Measurements from ENCODE around the gene ZNF423. TPM values are rescaled to one million over a fixed set of nuclear protein-coding genes. Genes with fewer than 3 reads are reported as not detected.

The ZNF423 gene
- total RNA-seq, 1 experiment from 2014 or later: 0.20 TPM

DNA sequence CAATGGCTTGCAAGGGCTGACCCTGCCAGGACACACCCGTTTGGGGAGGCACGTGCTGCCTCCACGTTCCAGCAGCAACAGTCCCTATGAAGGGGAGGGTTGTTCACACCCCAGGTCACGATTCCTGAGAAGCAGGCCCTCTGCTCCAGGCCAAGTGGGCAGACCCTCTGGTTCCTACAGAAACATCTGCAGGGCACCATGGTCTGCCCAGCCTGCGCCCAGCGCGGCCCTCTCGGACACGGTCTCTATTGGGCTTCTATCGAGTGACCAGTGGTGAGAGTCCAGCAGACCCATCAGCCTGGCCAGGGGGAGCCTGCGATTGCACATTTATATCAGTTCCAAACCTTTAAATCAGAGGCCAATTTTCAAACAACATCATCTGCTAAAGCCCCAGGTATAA, 128.3 kb downstream of the ZNF423 start:
- no peak for DNase-seq (ENCODE audit: low read depth)

DNA sequence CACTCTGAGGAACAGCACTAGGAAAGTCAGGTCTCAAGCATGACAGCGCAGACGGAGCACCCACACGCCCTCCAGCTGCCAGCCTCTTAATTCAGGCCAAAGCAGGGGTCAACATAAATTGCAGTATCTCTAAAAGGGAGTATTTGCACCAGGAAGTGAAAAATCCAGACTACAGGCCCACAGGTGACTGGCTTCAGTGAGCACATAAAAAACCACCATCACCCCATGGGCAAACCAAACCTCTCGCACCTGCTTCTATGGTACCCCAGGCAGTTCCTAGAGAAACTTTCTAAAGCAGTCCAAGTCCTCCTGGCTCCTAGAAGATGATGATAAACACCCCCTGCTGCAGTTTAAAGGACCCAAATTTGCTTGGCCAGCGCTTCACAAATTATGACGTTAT, 129.8 kb downstream of the ZNF423 start:
- DNase-seq (ENCODE audit: low read depth): no peak

DNA sequence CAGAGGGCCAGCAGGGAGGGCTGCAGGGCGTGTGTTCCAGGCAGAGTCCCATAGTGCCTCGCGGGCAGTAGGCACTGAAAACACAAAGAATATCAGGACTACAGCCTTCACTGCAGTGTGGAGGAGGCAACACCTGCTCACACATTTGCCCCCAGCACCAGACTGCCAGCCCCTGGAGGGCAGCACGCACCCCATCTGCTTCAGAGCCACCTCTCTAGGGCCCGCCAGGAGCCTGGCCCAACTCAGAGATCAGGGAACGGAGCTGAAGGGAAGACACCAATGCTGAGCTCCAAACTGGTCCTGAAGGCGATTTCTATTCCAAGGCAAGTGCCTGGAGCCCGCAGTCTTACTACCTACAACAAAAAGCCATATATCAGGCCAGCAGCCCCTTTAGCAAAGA, 130.3 kb downstream of the ZNF423 start:
- no peak for DNase-seq (ENCODE audit: low read depth)

DNA sequence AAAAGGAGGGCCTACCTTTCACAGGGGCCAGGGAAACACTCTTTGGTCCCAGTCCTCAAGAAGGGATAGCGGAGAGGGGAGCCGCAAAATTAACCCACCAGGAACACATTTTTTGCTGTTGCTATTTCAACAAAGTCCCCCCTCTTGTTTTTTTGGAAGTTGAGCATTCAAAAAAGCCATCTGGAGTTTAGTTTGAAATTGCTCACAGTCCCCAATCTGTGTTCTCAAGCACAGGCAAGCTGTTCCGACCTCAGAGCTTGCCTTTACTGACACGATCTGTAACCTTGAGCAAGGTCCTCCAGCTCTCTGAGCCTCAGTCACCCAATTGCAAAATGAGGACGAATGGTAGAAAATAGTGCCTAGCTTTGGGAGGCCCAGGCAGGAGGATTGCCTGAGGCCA, 131.1 kb downstream of the ZNF423 start:
- DNase-seq (ENCODE audit: low read depth): no peak

DNA sequence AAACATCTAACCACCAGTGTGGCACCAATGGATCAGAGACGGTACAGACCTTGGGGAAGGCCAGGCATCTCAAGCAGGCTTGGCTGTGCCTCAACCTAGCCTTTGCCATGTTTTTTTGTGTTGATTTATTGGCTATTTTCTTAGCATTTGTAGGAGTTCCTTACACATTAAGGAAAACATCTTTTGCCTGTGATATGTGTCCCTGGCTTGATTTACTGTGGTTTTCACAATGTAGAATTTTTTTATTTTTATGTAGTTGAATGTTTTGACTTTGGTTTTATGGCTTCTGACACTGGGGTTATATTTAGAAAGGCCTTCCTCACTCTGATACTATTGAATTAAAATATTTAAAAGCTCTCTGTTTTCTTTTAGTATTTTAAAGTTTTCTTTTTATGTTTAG, 132.6 kb downstream of the ZNF423 start:
- DNase-seq (ENCODE audit: low read depth): no peak

DNA sequence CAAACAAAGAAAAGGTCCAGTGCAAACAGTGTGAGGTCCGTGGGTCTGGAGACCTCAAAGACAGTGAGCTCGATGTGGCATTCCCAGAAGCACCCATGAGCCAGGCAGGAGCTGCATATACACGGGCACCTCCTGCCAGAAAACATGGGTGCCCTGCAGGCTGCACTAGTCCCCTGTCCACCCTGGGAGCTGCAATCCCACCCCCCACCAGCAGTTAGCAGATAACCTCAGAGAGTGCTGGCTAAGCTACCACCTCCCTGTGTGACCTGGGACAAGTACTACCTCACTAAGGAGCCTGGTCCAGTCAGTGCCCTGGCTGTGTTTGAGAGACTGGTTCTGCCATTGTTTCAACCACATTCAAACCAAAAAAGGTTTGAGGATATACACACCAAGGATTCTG, 135.7 kb downstream of the ZNF423 start:
- DNase-seq (ENCODE audit: low read depth): no peak

DNA sequence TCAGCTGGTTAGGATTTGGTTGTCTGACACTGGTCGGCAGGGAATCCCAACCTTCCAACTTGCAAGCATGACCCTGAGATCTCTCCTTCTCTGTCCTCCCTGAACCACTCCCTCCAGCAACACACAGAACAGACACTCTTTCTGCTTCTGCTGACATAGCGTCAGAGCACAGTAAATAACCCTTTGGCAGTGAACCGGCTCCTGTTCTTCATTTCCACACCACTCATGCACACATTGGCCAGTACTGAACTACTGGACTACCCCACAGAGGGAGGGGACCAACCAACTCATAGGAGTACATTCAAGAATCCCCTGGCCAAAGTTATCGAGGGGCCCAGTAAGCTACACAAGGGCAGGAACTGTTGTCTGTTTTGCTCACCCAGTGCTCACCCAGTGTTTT, 138.2 kb downstream of the ZNF423 start:
- no peak for DNase-seq (ENCODE audit: low read depth)

DNA sequence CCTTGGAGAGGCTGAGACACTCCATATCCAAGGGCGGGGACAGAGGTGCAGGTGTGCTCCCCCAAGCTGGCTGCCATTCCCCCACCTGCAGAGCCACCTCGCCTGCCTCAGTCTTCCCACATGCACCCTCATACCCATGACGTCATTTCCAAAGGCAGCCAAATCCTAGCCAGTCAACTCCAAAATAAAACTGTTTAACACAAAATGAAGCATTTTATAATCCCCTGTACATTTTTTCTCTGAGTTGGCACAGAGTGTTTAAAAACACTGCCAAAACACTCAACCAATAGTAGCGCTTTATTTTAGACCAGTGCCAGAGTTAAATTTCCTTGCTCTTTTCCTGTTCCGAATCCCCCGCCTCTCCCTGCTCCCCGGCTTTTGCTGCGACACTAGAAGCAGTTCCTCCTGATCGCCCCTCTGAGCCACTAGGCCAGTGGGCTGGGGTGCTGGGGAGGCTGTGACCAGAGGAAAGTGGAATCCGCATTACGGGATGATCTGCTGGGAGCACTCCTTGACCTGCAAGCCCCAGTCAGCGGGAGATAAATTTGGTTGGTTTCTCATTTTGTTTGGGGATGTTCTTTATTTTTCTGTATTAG, 139.5 kb downstream of the ZNF423 start:
- no peak for DNase-seq (ENCODE audit: low read depth)

DNA sequence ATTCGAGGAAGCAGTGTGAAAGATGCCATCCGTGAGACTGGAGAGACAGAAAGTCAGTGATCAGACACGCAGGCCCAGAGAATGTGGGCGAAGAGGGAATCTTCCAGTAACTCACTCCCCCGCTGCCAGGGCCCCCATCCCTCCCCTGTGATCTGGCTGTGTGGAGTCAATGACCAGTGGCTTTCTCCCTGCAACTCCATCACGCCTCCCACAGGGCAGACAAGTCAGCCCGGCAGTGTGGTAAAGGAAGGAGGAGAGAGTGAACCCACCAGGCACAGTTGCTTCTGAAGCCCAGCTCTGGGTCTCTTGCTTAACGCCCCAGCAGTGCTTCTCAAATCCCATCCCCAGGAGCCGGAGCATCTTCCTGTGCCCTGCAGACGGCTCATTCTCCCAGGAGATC, 142.1 kb downstream of the ZNF423 start:
- no peak for DNase-seq (ENCODE audit: low read depth)

DNA sequence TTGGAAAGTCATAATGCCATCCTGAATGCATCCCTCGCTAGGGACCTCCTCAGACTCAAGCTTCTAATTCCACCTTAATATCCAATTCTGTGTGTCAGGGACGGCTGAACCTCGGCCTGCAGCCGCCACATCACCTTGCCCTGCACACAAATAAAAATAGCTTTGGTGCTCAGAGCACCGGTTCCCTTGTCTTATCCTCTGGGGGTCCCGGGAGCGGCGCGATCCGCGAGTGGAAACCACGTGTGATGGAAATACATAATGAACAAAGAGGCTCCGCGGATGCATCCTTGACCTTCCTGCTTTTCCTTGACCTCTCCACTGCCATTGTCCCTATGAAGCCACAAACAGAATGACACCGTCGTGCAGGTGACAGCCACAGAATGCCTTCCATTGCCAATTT, 143.4 kb downstream of the ZNF423 start:
- DNase-seq (ENCODE audit: low read depth): no peak

DNA sequence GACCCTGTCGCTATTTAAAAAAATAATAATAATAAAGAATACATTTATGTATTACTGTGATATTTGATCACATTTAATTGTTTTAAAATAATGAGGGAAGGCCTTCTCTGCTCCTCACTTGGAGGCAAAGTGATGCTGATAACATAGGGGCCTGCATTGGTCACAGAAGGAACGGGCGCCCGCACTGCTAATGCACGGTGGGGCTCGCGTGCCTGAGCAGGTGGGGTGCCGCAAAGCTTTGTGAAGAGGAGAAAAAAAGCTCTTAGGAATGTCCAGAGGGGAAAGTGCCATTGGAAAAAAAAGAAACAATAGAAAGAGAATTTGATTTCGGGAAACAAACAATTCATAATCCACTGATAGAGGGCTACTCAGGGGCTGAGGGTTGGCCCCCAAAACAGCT, 143.8 kb downstream of the ZNF423 start:
- no peak for DNase-seq (ENCODE audit: low read depth)

DNA sequence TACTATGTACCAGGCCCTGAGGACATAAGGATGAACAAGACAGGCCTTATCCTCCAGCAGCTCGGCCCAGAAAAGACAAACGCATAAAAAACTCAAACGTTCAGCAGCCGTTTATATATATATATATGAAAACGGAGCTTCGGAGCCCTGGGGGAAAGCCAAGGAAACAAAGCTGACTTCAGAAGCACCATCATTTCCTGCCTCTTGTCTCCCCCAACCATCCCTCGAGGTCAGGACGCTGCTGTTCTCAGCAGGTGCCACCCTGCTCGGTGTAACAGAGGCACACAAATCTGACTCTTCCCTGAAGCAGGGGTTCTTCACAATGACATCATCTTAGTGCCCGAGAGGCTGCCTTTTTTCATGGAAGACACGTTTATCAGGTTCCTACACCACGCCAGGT, 146.9 kb downstream of the ZNF423 start:
- no peak for DNase-seq (ENCODE audit: low read depth)

DNA sequence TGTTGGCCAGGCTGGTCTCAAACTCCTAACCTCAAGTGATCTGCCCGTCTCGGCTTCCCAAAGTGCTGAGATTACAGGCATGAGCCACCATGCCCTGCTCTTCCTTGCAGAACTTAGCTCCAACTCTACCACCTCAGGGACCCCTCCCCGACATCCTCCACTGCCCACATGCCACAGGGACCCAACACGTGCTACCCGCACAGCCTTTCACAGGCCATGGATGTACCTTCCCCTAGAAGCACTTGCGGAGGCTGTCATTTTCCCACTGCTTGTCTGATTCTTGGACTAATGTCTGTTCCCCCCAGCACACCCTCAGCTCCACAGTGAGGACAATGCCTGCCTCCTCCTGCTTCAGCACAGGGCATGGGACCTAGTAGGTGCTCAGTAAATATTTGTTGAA, 147.4 kb downstream of the ZNF423 start:
- DNase-seq (ENCODE audit: low read depth): no peak

DNA sequence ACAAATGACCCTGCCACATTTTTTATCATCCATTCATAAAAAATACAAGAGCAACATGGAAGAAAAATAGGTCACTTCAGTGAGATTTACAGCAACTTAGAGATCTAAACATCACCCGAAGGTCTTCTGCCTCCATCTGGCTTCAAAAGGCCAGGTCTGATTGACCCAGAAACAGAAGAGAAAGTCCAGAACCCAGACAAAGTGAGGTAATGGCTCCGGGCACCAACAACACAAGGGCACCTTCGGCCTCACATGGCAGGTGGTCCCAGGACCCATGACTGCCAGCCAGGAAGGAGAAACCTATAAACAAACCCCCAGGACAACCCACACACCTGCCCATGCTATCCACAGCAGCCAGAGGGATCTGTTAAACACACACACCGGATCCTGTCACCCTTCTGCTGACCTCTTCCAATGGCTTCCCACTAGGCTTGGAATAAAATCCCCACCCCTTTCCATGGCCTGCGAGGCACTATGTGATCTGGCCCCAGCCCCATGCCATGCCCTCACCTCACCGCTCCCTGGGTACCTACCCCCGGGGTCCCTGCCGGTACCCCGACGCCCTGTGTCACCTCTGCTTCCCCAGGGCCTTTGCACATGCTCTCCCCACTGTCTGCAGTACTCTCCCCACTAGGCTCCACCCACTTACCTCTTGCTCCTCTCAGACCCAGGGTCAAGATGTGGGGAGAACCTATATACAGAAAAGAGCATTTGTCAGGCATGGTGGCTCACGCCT, 149.1 kb downstream of the ZNF423 start:
- DNase-seq (ENCODE audit: low read depth): no peak

DNA sequence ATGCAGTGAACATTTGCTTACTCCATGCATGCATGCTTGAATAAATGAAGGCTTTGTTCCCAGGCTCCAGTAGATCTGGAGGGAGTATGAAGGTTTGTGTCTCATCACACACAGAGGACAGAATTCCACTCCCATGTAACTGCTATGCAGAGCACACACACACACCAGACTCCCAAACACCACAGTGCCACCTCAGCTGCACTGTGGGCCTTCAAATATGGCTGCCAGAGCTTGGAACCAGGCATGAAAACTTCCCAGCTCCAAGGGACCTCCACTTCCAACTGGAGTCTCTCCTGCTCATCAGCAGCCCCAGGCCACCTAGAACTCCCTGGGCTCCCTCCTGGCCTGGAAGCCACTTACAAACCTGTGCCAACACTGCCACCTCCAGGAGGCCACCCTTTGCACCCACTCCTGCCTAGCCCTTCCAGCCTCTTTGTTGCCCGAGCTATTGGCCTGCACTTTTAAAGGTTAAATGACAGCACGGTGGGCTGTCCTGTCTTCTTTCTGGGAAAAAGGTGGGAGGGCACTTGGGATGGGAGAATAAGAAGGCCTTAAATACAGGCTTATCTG, 151.2 kb downstream of the ZNF423 start:
- no peak for DNase-seq (ENCODE audit: low read depth)

DNA sequence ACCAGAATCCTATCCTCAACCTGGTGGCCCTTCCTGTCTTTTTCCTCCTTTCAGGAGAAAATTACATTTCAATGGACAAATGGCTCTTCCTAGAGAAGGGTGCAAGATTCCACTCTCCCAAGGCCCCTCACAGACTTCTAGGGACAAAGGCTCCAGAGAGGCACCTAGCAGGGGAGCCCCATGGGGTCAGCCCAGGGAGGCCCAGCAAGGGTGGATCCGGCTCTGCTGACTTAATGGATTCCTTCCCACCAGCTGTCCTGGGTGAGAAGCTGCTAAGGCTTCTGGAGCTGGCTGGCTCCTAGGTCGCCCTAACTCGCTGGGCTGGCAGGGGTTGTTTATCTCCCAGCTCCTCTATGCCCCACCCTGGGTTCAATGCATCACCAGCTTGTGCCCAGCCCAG, 152.4 kb downstream of the ZNF423 start:
- no peak for DNase-seq (ENCODE audit: low read depth)

DNA sequence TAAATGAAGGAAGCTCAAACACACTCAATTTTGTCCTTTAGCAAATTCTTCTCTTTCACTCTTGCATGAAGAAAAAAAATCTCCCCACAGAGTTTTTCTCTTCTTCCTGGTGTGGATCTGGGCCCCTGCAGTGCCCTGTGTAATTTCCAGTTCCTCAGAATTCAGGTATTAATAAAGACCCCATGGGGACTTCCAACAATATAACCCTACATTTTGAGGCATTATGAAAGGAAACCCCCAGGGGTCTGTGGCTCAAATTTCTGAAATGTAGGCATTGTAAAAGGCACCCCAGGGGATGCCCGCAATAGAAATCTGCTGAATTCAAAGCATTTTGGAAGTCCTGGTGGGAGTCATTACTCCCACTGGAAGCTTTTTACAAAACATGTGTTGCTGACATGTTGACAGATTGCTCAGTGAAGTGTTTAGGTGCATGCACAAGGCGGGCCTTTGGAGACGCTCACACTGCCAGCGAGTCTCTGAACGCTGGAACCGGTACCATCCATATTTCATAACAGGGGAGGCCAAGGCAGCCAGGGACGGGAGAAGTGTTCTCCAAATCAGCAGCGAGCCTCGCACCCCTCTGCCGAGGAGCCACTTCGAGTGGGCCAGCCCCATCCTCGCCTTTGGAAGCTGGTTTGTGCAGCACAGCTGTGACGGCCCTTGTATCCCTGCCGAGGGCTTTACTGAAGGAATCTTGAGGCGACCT, 154.0 kb downstream of the ZNF423 start:
- no peak for DNase-seq (ENCODE audit: low read depth)

DNA sequence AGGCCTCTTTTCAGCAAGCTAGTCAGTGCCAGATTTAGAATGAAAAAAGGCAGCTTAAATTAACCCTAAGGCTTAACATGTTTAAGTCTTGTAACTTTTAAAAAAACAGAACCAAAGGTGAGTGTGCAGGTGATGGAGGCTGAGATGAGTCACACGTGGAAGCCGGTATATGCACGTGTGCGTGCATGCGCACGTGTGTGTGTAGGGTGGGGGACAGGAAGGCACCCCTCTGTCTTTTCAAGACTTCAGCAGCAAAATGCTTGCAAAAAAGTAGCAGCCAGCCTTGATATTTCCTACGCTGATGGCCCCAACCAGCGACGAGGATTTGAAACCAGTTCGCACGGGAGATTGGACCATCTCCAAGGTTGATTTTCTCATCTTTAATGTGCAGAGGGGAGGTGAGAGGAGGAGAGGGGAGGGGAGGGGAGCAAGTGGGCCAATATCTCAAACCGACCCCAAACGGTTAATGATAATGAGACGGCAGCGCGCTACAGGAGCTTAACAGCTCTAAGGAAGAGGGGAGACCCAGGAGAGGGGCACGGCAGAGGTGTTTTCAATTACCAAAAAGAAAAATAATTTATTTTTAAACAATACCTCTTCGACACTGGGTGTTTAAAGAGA, 154.7 kb downstream of the ZNF423 start:
- DNase-seq (ENCODE audit: low read depth): no peak

DNA sequence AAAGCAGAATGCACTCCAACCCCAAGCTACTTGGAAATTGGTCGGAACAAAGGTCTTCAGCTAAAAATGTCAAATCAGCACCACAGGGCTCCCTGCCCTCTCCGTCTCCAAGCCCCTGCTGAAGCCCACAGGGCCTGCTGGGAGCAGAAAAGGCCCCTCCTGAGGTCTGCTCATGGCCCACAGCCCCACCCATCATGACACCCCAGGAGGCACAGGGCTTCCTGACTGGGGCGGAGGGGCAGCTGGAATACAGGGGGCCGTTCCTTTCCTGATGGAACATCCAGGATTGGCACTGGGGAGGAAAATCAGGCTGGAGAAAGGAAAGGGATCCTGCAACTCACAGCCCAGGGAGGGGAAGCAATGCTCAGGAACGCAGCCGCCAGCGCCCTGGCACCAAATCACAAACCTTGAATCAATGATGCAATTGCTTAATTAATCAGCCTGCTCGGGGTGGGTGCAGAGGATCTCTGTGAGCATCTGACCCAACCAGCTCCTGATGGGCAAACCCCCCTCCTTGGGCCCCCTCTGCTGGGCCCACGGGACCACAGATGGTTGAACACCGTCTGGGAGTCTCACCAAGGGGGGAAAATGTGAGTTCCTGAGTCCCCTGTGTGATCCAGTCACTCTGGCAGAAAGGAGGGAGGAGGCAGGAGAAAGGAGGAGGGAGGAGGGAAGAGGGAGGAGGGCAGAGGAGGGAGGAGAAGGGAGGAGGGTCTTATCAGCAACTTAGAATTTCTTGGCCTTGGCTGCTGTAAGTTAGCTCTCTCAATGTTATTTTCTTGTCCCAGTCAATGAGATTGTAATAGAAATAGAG, 155.5 kb downstream of the ZNF423 start:
- DNase-seq (ENCODE audit: low read depth): no peak

DNA sequence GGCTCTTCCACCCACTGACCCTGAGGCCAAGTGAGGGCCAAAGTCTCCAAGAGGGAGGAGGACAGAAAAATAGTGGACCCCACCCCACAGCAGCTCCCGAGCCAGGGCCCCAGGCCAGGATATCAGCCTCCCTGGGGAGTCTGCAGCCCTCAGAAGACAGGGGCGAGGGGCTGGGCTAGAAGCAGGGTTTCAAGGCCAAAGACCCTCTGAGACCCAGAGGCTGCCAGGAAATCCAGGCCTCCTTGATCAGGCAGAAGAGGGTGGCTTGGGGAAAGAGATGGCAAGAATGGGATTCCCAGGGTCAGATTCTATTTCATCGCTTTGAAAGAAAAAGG, 156.1 kb downstream of the ZNF423 start:
- no peak for DNase-seq (ENCODE audit: low read depth)

DNA sequence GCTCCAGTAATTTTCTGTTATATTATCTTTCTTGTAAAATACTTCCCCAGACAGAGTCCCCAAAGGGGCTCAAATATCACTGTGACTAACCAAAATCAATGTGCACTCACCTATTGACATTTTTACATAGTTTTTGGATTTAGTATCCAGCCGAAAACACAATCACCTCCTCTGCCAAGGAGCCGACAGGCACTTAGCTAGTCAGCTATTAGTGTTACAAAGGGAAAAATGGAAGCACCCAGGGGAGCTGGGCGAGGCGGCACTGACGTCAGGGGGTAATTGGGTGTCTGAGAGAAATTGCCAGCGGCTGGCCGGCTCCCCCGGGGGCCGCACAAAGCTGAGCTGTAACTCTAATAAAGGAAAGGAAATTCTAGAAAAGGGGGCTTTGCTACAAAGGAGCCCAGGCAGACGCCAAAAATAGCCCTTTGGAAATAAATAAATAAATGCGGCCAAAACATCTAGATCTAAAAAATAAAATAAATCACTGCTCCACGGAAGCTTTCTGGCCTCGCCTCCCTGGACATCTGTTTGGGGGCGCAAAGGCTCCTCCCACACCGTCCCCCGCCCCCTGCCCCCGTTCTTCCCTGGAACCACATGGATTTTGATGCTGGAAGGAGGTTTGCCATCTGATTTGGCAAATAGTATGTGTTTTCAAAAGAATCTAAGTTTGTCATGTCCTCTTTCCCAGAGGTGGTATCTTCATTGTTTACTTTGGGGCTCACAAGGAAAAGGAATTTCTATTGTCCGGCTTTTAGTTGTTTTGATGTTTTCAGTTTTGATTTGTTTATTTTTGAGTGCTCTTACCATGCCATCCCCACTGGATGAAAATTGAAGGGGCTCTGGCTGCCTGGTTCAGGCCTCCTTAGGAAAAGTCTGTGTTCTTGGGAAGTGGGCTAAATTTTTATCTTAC, 156.7 kb downstream of the ZNF423 start:
- DNase-seq (ENCODE audit: low read depth): no peak

Data from M059J (cell line).